Measurements from ENCODE around the gene HCN1.

GRCh38 chr5:45382583-45382982, 313.6 kb downstream of the HCN1 start:
- TF ChIP-seq EZH2phosphoT487 (IDR thresholded peaks at IDR 0.05; ENCODE audit: borderline replicate concordance, low read length) (no peak), CTCF (IDR thresholded peaks at IDR 0.05; ENCODE audit: low read depth, low read length, poor library complexity, severe bottlenecking) (no peak)
